ENCODE results near the gene SLC37A1. TPM values are rescaled to one million over a fixed set of nuclear protein-coding genes. Genes with fewer than 3 reads are reported as not detected.

SLC37A1 gene
- total RNA-seq, 2 donors from 2014 or later = 22.7 to 47.0 TPM

DNA sequence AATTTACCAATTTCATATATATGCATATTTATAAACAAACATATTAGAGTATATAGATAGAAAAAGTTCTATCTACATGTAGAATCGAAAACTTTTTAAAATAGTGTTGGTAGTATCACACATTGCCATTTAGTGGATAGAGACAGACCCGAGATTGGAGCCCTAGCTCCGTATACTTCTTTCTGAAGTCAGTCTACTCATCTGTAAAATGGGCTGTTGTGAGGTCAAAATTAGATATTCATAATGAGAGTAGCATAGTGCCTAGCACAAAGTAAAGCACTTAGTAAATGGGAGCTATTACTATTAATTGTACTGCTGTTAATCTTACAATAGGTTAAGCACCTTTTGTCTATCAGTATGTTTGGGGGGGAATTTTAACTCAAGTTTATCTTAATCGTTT, 13.4 kb upstream of the SLC37A1 start:
- Mint-ChIP-seq H3K36me3 (ENCODE audit: low read depth) (no peaks in the 10 kb centered on the region), H3K4me1 (peaks cover 9% of the 10 kb centered on the region), H3K4me3 (no peak overlapping the region), H3K27ac (no peak overlapping the region), H3K9me3 (no peaks in the 10 kb centered on the region), H3K27me3 (ENCODE audit: insufficient read depth) (peaks cover 4% of the 10 kb centered on the region)
- Histone ChIP-seq H3K27ac (ENCODE audit: low read depth, low read length) (no peak overlapping the region), H3K36me3 (ENCODE audit: control insufficient read depth, insufficient read depth, low read length) (no peaks in the 10 kb centered on the region), H3K4me3 (ENCODE audit: low read length) (no peak overlapping the region), H3K4me1 (ENCODE audit: control insufficient read depth, insufficient read depth, low read length) (no peaks in the 10 kb centered on the region), H3K9ac (ENCODE audit: extremely low read depth, low read length, poor library complexity, severe bottlenecking) (no peak overlapping the region), H3K9me3 (ENCODE audit: control insufficient read depth, low read length) (no peaks in the 10 kb centered on the region), H3K27me3 (ENCODE audit: control insufficient read depth, insufficient read depth, low read length, poor library complexity, severe bottlenecking) (no peaks in the 10 kb centered on the region)
- TF ChIP-seq, protein P1, sequence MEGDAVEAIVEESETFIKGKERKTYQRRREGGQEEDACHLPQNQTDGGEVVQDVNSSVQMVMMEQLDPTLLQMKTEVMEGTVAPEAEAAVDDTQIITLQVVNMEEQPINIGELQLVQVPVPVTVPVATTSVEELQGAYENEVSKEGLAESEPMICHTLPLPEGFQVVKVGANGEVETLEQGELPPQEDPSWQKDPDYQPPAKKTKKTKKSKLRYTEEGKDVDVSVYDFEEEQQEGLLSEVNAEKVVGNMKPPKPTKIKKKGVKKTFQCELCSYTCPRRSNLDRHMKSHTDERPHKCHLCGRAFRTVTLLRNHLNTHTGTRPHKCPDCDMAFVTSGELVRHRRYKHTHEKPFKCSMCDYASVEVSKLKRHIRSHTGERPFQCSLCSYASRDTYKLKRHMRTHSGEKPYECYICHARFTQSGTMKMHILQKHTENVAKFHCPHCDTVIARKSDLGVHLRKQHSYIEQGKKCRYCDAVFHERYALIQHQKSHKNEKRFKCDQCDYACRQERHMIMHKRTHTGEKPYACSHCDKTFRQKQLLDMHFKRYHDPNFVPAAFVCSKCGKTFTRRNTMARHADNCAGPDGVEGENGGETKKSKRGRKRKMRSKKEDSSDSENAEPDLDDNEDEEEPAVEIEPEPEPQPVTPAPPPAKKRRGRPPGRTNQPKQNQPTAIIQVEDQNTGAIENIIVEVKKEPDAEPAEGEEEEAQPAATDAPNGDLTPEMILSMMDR (conservative IDR thresholded peaks at IDR 0.05) = no peak
- WGBS, 2 experiments (ENCODE audit: insufficient coverage in 1 of 2, insufficient read length in 1 of 2) = 84 to 94% methylated on average over 3 to 4 of the region's 4 CpGs
- DNase-seq = no peak

DNA sequence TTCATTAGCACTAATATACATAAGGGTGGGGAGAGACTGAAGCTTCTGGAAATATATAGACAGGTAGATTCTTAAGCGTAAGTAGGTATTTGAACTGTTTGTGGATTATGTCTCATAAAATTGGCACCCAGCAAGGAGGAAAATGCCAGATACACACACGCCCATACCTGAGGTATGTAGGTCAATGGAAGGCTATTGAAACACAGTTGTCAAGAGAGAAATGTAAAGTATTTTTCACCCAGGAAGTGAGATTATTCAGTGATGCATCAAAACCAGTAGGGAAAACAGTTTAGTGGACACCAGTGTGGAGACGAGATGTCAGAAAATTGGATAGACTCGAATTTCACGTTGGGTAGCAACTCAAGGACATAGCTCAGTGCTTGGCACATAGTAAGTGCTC, 12.9 kb upstream of the SLC37A1 start:
- H3K4me1 Mint-ChIP-seq = peaks cover 6% of the 10 kb centered on the region
- WGBS, 2 experiments (ENCODE audit: insufficient coverage in 1 of 2, insufficient read length in 1 of 2) = 90 to 92% methylated on average over 5 of the region's 5 CpGs
- H3K9me3 Mint-ChIP-seq = no peaks in the 10 kb centered on the region
- Histone ChIP-seq H3K27ac (ENCODE audit: low read depth, low read length) (no peak overlapping the region), H3K27me3 (ENCODE audit: control insufficient read depth, insufficient read depth, low read length, poor library complexity, severe bottlenecking) (no peaks in the 10 kb centered on the region), H3K9me3 (ENCODE audit: control insufficient read depth, low read length) (no peaks in the 10 kb centered on the region), H3K36me3 (ENCODE audit: control insufficient read depth, insufficient read depth, low read length) (no peaks in the 10 kb centered on the region), H3K4me3 (ENCODE audit: low read length) (no peak overlapping the region), H3K9ac (ENCODE audit: extremely low read depth, low read length, poor library complexity, severe bottlenecking) (no peak overlapping the region), H3K4me1 (ENCODE audit: control insufficient read depth, insufficient read depth, low read length) (no peaks in the 10 kb centered on the region)
- TF ChIP-seq, protein P1 (conservative IDR thresholded peaks at IDR 0.05) = no peak
- H3K4me3 Mint-ChIP-seq = no peak overlapping the region
- no peak for DNase-seq
- no peaks in the 10 kb centered on the region for H3K36me3 Mint-ChIP-seq (ENCODE audit: low read depth)
- no peak overlapping the region for H3K27ac Mint-ChIP-seq
- H3K27me3 Mint-ChIP-seq (ENCODE audit: insufficient read depth) = peaks cover 5% of the 10 kb centered on the region

DNA sequence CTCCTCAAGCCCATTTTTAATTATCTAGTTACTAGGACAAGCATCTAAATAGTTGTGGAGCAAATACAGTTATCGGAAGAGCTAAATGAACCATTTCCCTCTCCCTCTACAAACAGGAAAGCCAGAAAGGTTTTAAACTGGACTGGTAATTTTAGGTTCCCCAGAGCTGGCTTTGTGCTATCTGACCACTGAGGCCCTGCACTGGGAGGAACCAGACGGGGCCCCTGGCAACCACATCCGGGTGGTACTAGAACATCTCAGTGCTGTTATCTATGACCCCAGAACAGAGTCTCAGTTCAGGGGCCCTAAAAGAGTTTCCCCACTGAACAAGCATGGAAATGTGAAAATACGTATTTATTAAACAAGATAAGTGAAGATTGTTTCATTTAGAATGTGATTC, 9.9 kb upstream of the SLC37A1 start:
- whole genome bisulfite sequencing, 2 experiments (ENCODE audit: insufficient coverage in 1 of 2, insufficient read length in 1 of 2) = 93 to 100% methylated on average over 3 to 4 of the region's 4 CpGs

More for the DNA sequence above, 9.9 kb upstream of the SLC37A1 start:
- no peaks in the 10 kb centered on the region for H3K9me3 ChIP-seq (ENCODE audit: control insufficient read depth, low read length)
- no peaks in the 10 kb centered on the region for H3K4me1 ChIP-seq (ENCODE audit: control insufficient read depth, insufficient read depth, low read length)
- H3K27me3 ChIP-seq (ENCODE audit: control insufficient read depth, insufficient read depth, low read length, poor library complexity, severe bottlenecking) = peaks cover 6% of the 10 kb centered on the region
- no peaks in the 10 kb centered on the region for H3K36me3 ChIP-seq (ENCODE audit: control insufficient read depth, insufficient read depth, low read length)
- H3K4me3 ChIP-seq (ENCODE audit: low read length) = no peak overlapping the region
- TF ChIP-seq, protein P1 (conservative IDR thresholded peaks at IDR 0.05) = no peak
- Mint-ChIP-seq H3K4me3 (no peak overlapping the region), H3K4me1 (no peaks in the 10 kb centered on the region), H3K36me3 (ENCODE audit: low read depth) (no peaks in the 10 kb centered on the region), H3K27ac (no peak overlapping the region), H3K27me3 (ENCODE audit: insufficient read depth) (peaks cover 5% of the 10 kb centered on the region), H3K9me3 (no peaks in the 10 kb centered on the region)
- no peak overlapping the region for H3K9ac ChIP-seq (ENCODE audit: extremely low read depth, low read length, poor library complexity, severe bottlenecking)
- DNase-seq = no peak
- H3K27ac ChIP-seq (ENCODE audit: low read depth, low read length) = no peak overlapping the region
